NCI-H2171 (cell line): ENCODE results near the gene ZNF688.
"Not testable (repeated sequence)": the region's sequence is repeated elsewhere in the genome, so short reads cannot be mapped to it uniquely, and the experiment has no call there.

ENCODE experiments used
- DNase-seq: peaks from one replicate; lab custom pipeline; 2025; lab: John Stamatoyannopoulos, UW

The ZNF688 gene

GRCh38 chr16:30571445-30572322, at the start of gene ZNF688:
Gene ZNF688, minus strand, starts transcription at chr16:30571714. Its CDS starts 85 bp downstream, at chr16:30571629.
- peak; percentile 97 for DNase-seq

GRCh38 chr16:30620169-30620568, 48.7 kb upstream of the ZNF688 start:
- DNase-seq, result no peak

- no peak for DNase-seq
Observed at GRCh38 chr16:30619638-30620037, 48.1 kb upstream of the ZNF688 start.

DNA sequence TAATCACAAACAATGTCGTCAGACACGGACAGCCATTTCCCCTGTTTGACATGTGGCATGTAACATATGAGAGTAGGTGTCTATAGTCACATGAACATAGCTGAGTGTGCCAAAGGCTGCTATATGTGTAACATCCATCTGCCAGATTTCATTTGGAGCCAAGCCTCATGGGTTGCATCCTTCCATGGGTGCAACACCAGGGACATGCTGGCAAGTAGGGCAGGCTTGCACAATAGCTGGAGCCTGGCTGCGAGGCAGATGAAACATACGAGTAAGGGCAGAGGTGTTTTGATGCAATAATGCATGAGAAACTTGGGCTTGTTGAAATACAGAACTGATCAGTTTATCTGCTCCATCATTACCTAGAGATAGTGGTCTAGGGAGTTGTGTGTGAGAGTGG, 47.7 kb upstream of the ZNF688 start:
- no peak for DNase-seq

DNA sequence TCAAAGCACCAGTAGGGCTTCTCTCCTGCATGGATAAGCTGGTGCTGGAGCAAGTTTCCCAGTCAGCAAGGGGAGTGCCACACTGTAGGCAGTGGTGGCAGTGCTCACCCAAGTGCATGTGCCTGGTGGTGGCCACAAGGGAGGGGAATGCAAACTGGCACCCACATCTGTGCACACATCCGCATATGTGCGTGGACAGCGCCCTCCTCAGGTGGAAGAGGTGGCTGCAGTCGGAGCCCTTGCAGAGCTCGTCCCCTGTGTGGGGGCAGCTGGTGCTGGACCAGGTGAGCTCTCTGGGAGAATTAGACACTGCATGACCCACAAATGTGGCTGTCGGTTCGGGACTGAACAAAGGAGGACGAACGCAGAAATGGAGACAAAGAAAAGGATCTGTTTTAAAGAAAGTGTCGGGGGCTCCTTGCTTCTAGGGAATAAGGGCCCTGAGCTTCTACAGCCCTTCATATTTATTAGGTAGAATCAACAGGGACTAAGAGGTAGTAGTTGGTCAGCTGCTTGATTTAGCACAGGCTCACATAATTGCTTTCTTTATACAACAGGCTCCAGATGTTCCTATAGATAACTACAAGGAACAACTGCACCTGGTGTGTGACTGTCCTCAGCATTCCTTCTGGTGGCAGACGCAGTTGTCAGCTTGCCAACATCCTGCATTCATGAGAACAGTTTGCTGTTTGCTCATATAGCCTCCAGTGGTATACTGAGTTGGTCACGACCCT, 44.0 kb upstream of the ZNF688 start:
- DNase-seq, result no peak

DNA sequence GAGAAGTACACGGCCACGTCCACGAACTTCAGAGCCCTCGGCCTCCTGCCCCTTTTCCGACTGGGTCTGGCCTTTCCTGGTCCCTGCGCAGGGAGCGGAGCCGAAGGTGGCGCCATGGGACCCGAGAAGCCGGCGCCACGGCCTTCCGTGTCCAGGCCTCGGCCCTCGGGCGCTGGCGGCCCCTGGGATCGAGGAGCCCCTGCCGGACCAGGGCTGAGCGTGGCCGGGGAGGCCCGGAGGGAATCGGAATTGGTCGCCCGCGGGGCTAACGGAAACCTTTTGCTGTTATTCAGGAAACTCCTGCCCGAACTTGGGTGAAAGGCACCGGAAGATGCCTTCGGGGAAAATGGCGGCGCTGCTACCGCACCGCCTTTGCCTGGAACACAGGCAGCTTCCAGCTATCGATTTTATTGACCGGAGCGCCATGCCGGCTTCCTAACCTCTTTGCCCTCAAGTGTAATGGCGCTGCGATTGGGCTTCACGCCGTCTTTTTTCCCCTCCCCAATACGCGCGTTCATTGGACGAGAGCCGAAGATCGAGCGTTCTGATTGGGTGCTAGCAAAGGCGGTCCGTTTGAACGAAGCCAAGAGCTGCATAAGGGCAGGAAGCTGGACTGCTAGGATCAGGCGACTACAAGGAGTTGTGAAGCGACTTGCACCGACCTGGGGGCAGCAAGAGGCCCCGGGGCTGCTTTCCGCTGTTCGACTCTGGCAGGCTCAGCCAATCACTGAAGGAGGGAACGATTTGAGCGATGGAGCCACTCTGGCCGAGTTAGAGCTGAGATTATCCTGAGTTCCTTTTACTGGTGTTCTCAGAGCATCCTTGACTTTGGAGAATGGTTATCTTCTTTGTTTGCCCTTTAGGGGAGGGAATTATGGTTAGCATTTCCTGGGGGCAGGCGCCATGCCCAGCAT, 38.7 kb upstream of the ZNF688 start, which contains the start of gene ZNF689:
ZNF689 (minus strand) TSS at position 464 of the 914 bp plus-strand sequence; CDS start at position 116, 348 bp downstream.
- peak; percentile 96 for DNase-seq

GRCh38 chr16:30609002-30609925, 37.8 kb upstream of the ZNF688 start:
- DNase-seq, result no peak

DNA sequence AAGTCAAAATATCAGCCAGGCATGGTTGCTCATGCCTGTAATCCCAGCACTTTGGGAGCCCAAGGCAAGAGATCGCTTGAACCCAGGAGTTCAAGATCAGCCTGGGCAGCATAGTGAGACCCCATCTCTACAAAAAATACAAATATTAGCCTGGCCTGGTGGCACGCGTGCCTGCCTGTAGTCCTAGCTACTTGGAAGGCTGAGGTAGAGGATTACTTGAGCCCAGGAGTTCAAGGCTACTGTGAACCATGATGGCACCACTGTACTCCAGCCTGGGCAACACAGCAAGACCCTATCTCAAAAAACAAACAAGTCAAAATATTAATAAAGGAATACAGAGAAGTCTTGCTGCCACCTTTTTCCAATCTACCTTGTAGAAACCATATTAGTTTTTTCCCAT, 34.5 kb upstream of the ZNF688 start:
- DNase-seq, result no peak

DNA sequence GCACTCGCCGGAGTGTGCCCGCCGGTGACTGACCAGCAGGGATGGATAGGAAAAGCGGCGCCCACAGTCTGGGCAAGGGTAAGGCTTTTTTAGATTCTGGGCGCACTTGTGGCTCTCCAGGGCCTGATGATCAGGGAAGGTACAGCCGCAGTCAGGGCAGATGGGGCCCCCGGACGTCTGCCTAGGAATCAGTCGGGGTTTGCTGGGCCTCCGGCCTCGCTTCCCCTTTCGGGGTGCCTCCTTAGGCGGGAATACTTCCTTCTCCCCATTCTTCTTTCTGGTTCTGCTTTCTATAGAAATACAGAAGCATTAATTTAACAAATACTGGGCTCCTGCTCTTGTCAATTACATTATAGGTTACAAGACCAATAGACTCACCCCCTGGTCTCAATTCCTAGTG, 33.6 kb upstream of the ZNF688 start:
- no peak for DNase-seq

DNA sequence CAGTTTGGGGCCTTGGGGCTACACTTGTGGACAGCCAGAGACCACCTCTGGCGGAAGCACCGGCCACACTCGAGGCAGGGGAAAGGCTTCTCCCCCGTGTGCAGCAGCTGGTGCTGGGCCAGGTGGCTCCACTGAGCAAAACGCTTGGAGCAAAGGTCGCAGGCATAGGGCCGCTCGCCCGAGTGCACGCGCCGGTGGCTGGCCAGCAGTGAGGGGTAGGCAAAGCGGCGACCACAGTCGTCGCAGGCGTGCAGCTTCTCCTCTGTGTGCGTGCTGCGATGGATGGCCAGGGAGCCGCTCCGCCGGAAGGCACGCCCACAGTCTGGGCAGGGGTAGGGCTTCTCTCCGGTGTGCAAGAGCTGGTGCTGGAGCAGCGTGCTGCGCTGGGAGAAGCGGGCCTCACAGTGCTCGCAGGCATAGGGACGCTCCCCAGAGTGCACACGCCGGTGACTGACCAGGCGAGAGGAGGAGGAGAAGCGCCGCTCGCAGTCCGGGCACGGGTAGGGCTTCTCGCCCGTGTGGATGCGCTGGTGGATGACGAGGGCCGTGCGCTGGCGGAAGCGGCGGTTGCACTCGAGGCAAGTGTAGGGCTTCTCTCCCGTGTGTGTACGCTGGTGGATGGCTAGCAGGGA, 32.9 kb upstream of the ZNF688 start:
- DNase-seq, result no peak

DNA sequence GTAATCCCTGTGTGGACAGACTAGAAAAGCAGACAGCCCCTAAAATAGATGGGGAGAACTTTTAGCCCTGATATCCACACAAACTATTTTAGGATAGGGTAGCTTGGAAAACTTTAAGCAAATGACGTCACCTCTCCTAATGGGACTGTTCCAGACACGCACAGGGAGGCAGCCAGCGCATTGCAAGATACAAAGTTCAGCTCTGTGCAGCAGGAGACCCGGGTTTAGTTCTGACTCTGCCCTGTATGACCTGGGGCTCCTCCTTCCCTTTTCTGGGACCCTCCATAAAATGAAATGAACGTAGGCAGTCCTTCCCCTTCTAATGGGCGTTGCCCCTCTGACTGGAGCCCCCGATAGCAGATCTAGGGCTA, 32.4 kb upstream of the ZNF688 start:
- DNase-seq, result no peak

GRCh38 chr16:30602616-30603277, 31.2 kb upstream of the ZNF688 start:
- DNase-seq, result no peak

DNA sequence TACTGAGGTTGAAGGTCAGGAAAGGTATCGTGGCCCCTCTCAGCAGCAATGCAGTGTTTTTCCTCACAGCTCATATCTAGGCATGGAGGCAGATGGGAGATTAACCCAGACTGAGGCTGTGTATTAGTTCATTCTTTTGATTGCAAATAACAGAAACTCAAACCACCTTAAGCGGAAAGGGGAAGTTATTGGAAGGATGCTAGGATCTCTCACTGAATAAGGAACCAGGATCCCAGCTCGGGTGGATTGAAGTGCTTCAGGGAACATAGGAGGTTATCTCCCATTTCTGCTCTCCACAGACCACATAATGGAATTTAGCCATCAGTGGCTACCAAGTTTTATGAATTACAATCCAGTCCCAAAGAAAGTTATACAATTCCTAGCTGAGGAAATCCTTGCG, 30.5 kb upstream of the ZNF688 start:
- DNase-seq, result no peak

- no peak for DNase-seq
Observed at GRCh38 chr16:30600929-30601328, 29.4 kb upstream of the ZNF688 start.

DNA sequence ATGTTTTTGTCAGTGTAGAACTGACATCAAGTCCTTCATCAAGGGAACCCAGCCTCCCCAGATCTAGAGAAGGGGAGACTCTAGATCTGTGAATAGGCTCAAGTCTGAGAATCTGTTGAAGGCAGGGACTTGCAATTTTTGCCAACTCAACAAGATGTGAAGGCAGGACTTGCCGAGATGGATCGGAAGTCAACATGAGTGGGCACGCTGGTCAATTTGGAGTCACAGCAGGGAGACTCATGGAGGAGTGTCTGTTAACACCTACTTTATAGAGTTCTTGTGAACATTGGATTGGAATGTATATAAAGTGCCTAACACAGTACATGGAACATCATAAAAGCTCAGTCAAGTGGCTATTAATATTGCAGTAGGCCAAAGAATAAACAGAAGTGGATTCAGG, 28.7 kb upstream of the ZNF688 start:
- DNase-seq, result no peak

- no peak for DNase-seq
Observed at GRCh38 chr16:30592871-30593270, 21.4 kb upstream of the ZNF688 start.

DNA sequence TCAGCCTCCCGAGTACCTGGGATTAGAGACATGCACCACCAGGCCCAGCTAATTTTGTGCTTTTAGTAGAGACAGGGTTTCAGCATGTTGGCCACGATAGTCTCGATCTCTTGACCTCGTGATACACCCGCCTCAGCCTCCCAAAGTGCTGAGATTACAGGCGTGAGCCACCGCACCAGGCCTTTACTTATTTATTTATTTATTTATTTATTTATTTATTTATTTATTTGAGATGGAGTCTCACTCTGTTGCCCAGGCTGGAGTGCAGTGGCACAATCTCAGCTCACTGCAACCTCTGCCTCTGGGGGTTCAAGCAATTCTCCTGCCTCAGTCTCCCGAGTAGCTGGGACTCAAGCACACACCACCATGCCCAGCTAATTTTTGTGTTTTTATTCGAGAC, 19.4 kb upstream of the ZNF688 start:
- DNase-seq, result not testable (repeated sequence)

DNA sequence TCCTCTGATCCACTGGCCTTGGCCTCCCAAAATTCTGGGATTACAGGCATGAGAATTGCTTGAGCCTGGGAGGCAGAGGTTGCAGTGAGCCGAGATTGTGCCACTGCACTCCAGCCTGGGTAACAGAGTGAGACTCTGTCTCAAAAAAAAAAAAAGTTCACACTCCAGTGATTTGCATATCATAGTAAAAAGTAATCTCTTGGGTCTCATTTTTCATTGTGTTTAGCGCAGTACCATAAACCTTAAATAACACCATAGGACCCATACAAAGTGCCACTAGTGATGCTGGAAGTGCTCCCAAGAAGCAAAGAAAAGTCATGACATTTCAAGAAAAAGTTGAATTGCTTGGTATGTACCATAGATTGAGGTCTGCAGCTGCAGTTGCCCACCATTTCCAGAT, 18.1 kb upstream of the ZNF688 start:
- DNase-seq, result not testable (repeated sequence)

GRCh38 chr16:30588651-30589050, 17.1 kb upstream of the ZNF688 start:
- no peak for DNase-seq
